HEK293 (cell line): ENCODE results near the gene CTIF.
A peak's percentile ranks its signal among the peaks of the same experiment; 100 is the strongest.

Experiments
- ATF2 ChIP-seq: fragments of 450-650 bp; formaldehyde crosslinking; IDR thresholded peaks from 2 replicates; pipeline ENCODE4 v1.5.1; 2016; ENCODE audit warnings: missing biosample characterization, missing genetic modification characterization, low read depth
- FEZF1 ChIP-seq: fragments of 450-650 bp; formaldehyde crosslinking; IDR thresholded peaks from 2 replicates; pipeline ENCODE4 v1.5.1; 2016; ENCODE audit warnings: missing biosample characterization, missing genetic modification characterization
- IKZF3 ChIP-seq: fragments of 450-650 bp; IDR thresholded peaks from 2 replicates; pipeline ENCODE4 v1.5.0; 2018; ENCODE audit warnings: missing biosample characterization, mild to moderate bottlenecking, missing genetic modification characterization, moderate library complexity
- KLF1 ChIP-seq: fragments of 450-650 bp; formaldehyde crosslinking; IDR thresholded peaks from 2 replicates; pipeline ENCODE4 v1.5.1; 2016; ENCODE audit warnings: missing biosample characterization, missing genetic modification characterization
- KLF9 ChIP-seq: fragments of 450-650 bp; formaldehyde crosslinking; IDR thresholded peaks from 2 replicates; pipeline ENCODE4 v1.5.1; 2016; ENCODE audit warnings: missing biosample characterization, missing genetic modification characterization, low read depth
- MYNN ChIP-seq: fragments of 450-650 bp; formaldehyde crosslinking; IDR thresholded peaks from 2 replicates; pipeline ENCODE4 v1.5.1; 2016; ENCODE audit warnings: missing biosample characterization, missing genetic modification characterization, borderline replicate concordance
- OVOL3 ChIP-seq: fragments of 450-650 bp; formaldehyde crosslinking; IDR thresholded peaks from 2 replicates; pipeline ENCODE4 v1.5.1; 2016; ENCODE audit warnings: missing biosample characterization, missing genetic modification characterization
- PATZ1 ChIP-seq: fragments of 450-650 bp; formaldehyde crosslinking; IDR thresholded peaks from 2 replicates; pipeline ENCODE4 v1.5.1; 2016; ENCODE audit warnings: missing biosample characterization, missing genetic modification characterization
- SALL2 ChIP-seq: fragments of 450-650 bp; formaldehyde crosslinking; IDR thresholded peaks from 2 replicates; pipeline ENCODE4 v1.5.0; 2017; ENCODE audit warnings: missing biosample characterization, mild to moderate bottlenecking, missing genetic modification characterization, borderline replicate concordance
- SP2 ChIP-seq: fragments of 450-650 bp; formaldehyde crosslinking; IDR thresholded peaks from 2 replicates; pipeline ENCODE4 v1.5.1; 2016; ENCODE audit warnings: missing biosample characterization, missing genetic modification characterization
- SP3 ChIP-seq: fragments of 450-650 bp; formaldehyde crosslinking; IDR thresholded peaks from 2 replicates; pipeline ENCODE4 v1.5.1; 2016; ENCODE audit warnings: missing biosample characterization, missing genetic modification characterization
- TCF7L2 ChIP-seq: IDR thresholded peaks from 2 replicates; pipeline ENCODE4 v1.6.1; 2011; ENCODE audit warnings: low read depth, mild to moderate bottlenecking, inconsistent platforms, low read length, moderate library complexity, borderline replicate concordance
- WT1 ChIP-seq: fragments of 450-650 bp; formaldehyde crosslinking; IDR thresholded peaks from 2 replicates; pipeline ENCODE4 v1.5.1; 2016; ENCODE audit warnings: missing biosample characterization, missing genetic modification characterization
- ZBTB1 ChIP-seq: fragments of 450-650 bp; formaldehyde crosslinking; IDR thresholded peaks from 2 replicates; pipeline ENCODE4 v1.5.1; 2016; ENCODE audit warnings: missing biosample characterization, missing genetic modification characterization
- ZBTB26 ChIP-seq: fragments of 450-650 bp; formaldehyde crosslinking; optimal IDR thresholded peaks from 2 replicates; pipeline ENCODE3; 2016; ENCODE audit warnings: missing biosample characterization, mild to moderate bottlenecking, missing genetic modification characterization
- ZFP37 ChIP-seq: fragments of 450-650 bp; formaldehyde crosslinking; IDR thresholded peaks from 2 replicates; pipeline ENCODE4 v1.5.1; 2016; ENCODE audit warnings: missing biosample characterization, missing genetic modification characterization
- ZFP41 ChIP-seq: fragments of 450-650 bp; formaldehyde crosslinking; IDR thresholded peaks from 2 replicates; pipeline ENCODE4 v1.5.1; 2016; ENCODE audit warnings: missing biosample characterization, missing genetic modification characterization, borderline replicate concordance
- ZFP69B ChIP-seq: fragments of 450-650 bp; formaldehyde crosslinking; IDR thresholded peaks from 2 replicates; pipeline ENCODE4 v1.5.1; 2016; ENCODE audit warnings: missing biosample characterization, missing genetic modification characterization
- ZNF19 ChIP-seq: fragments of 450-650 bp; formaldehyde crosslinking; IDR thresholded peaks from 2 replicates; pipeline ENCODE4; 2016; ENCODE audit warnings: missing biosample characterization, missing genetic modification characterization, low read depth
- ZNF23 ChIP-seq: fragments of 450-650 bp; formaldehyde crosslinking; IDR thresholded peaks from 2 replicates; pipeline ENCODE4 v1.5.1; 2016; ENCODE audit warnings: missing biosample characterization, missing genetic modification characterization, borderline replicate concordance
- ZNF274 ChIP-seq, 2 experiments: fragments of 200-500 bp in 1 of 2; fragments of 450-650 bp in 1 of 2; sonication (Bioruptor generic) in 1 of 2; formaldehyde crosslinking in 1 of 2; IDR thresholded peaks; 2 replicates each; pipeline versions ENCODE4 v1.5.1 to v1.6.1; 2014 to 2016; ENCODE audit warnings: borderline replicate concordance in 1 of 2, inconsistent platforms in 1 of 2, low read length in 1 of 2, missing biosample characterization in 1 of 2, missing genetic modification characterization in 1 of 2
- ZNF280D ChIP-seq: fragments of 450-650 bp; formaldehyde crosslinking; IDR thresholded peaks from 2 replicates; pipeline ENCODE4 v1.5.1; 2016; ENCODE audit warnings: missing biosample characterization, missing genetic modification characterization
- ZNF302 ChIP-seq: fragments of 450-650 bp; formaldehyde crosslinking; IDR thresholded peaks from 2 replicates; pipeline ENCODE4 v1.5.1; 2016; ENCODE audit warnings: missing biosample characterization, missing genetic modification characterization, low read depth
- ZNF510 ChIP-seq: fragments of 450-650 bp; formaldehyde crosslinking; IDR thresholded peaks from 2 replicates; pipeline ENCODE4 v1.5.1; 2018; ENCODE audit warnings: mild to moderate bottlenecking, missing genetic modification characterization, missing biosample characterization; ENCODE audit not compliant: insufficient replicate concordance
- ZNF548 ChIP-seq: fragments of 450-650 bp; formaldehyde crosslinking; IDR thresholded peaks from 2 replicates; pipeline ENCODE4 v1.5.1; 2016; ENCODE audit warnings: missing biosample characterization, missing genetic modification characterization
- ZNF610 ChIP-seq: fragments of 450-650 bp; formaldehyde crosslinking; IDR thresholded peaks from 2 replicates; pipeline ENCODE4 v1.5.1; 2016; ENCODE audit warnings: missing biosample characterization, missing genetic modification characterization, borderline replicate concordance
- ZNF658 ChIP-seq: fragments of 450-650 bp; formaldehyde crosslinking; IDR thresholded peaks from 2 replicates; pipeline ENCODE4; 2016; ENCODE audit warnings: missing biosample characterization, missing genetic modification characterization
- ZNF670 ChIP-seq: fragments of 450-650 bp; formaldehyde crosslinking; IDR thresholded peaks from 2 replicates; pipeline ENCODE4 v1.5.1; 2016; ENCODE audit warnings: missing biosample characterization, missing genetic modification characterization, low read depth
- ZNF768 ChIP-seq: fragments of 450-650 bp; formaldehyde crosslinking; IDR thresholded peaks from 2 replicates; pipeline ENCODE4 v1.5.1; 2018; ENCODE audit warnings: missing biosample characterization, mild to moderate bottlenecking, missing genetic modification characterization
- ZNF776 ChIP-seq: fragments of 450-650 bp; formaldehyde crosslinking; IDR thresholded peaks from 2 replicates; pipeline ENCODE4 v1.5.0; 2017; ENCODE audit warnings: missing biosample characterization, missing genetic modification characterization, borderline replicate concordance
- ZNF792 ChIP-seq: fragments of 450-650 bp; formaldehyde crosslinking; IDR thresholded peaks from 2 replicates; pipeline ENCODE4 v1.5.1; 2016; ENCODE audit warnings: missing biosample characterization, missing genetic modification characterization
- ZSCAN16 ChIP-seq: fragments of 450-650 bp; formaldehyde crosslinking; IDR thresholded peaks from 2 replicates; pipeline ENCODE4 v1.5.1; 2016; ENCODE audit warnings: missing biosample characterization, missing genetic modification characterization

CTIF gene

GRCh38 chr18:48828691-48829442 lies 290.0 kb downstream of the CTIF start (continued):
- TF ChIP-seq ZNF280D (no peak), FEZF1 (tag by site-specific recombination) (no peak), ZFP41 (tag by site-specific recombination) (no peak), ZNF670 (tag by site-specific recombination) (no peak), ZNF792 (tag by site-specific recombination) (no peak), OVOL3 (no peak), ZFP69B (tag by site-specific recombination) (no peak), KLF9 (tag by site-specific recombination) (no peak; the same call in 1 of the 2 replicates), ZNF548 (tag by site-specific recombination) (no peak), ZNF768 (tag by site-specific recombination) (no peak), ZNF776 (tag by site-specific recombination) (no peak), ZSCAN16 (tag by site-specific recombination) (no peak), ZBTB1 (no peak), MYNN (tag by site-specific recombination) (no peak), ZNF658 (no peak), SP2 (tag by site-specific recombination) (peak; percentile 39), WT1 (tag by site-specific recombination) (0 out of 2 replicates have a peak, but pooled peaks have one; percentile 48), ZNF510 (tag by site-specific recombination) (no peak), SP3 (tag by site-specific recombination) (peak; percentile 71), KLF1 (peak; percentile 71), PATZ1 (peak; percentile 85), ZBTB26 (tag by site-specific recombination) (peak; percentile 13), ZNF19 (tag by site-specific recombination) (0 out of 2 replicates have a peak, but pooled peaks have one; percentile 45), ZNF302 (tag by site-specific recombination) (no peak), ZNF274 (IDR thresholded peaks at IDR 0.05; ENCODE audit: low read length) (no peak), ZNF274 (tag by site-specific recombination; IDR thresholded peaks at IDR 0.05; ENCODE audit: borderline replicate concordance) (no peak), IKZF3 (tag by site-specific recombination) (no peak), ZNF23 (tag by site-specific recombination) (no peak), SALL2 (tag by site-specific recombination) (no peak), ZFP37 (tag by site-specific recombination) (no peak), ATF2 (tag by site-specific recombination) (no peak), ZNF610 (no peak), TCF7L2 (peak; percentile 33; the same call in 1 of the 2 replicates)
